ENCODE measurements around the gene CCL8.

The CCL8 gene

DNA sequence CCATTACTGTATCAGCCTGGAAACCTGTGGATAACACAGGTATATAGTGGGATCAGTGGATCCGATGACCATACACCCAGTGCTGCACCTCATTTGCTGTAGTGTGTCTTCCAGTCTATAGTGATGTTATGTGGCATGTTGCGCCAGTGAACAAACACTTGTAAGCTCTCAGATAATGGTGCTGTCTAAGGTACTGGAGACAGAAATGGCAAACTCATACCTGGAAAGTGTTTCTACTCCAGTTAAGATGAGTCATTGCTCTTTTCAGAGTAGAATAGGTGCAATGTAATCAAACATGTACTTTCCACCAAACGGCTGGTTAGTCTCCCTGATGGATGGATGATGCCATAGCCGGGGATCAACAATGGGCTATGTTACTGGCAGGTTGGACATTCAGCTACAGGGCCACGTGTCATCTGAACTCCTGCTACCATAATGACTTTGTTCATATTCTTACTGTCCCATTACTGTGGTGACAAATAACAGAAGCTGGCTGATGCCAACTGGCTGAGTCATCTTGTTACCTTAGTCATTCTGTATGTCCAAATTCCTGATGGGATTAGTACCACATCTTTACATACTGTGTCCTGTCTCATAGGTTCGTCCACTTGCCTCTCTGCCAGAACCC lies 27.4 kb upstream of the CCL8 start:
- no peaks in the 10 kb centered on the region for H3K36me3 ChIP-seq (ENCODE audit: insufficient read depth, low read length)

DNA sequence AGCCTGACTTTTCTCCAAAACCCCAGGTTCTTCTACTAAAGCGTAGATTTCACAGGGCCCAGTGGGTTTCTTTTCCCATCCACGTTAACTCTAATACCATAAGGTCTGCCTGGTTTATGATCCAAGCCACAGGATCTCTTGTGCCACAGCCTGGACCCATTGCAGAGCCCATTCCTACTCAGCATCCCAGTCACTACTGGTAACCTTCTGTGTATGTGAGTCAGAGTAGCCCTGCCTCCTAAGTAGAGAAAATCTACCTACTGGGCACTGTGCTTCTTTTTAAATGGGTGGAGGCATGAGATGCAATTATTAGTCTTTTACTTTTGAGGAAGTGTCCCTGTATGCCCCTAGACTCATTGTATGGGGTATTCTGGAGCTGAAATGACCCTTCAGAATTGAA lies 20.2 kb upstream of the CCL8 start:
- Histone ChIP-seq H4K20me1 (ENCODE audit: insufficient read depth, low read length) (no peaks in the 10 kb centered on the region), H3K36me3 (ENCODE audit: insufficient read depth, low read length) (no peaks in the 10 kb centered on the region), H3K27me3 (ENCODE audit: insufficient read depth, low read length, poor library complexity) (no peaks in the 10 kb centered on the region), H3K79me2 (ENCODE audit: insufficient read depth, low read length) (no peaks in the 10 kb centered on the region), H3K4me1 (ENCODE audit: insufficient read depth, low read length) (no peaks in the 10 kb centered on the region), H3K27ac (ENCODE audit: low read length) (no peak overlapping the region), H2AFZ (ENCODE audit: low read depth, low read length) (no peak overlapping the region), H3K4me2 (ENCODE audit: insufficient read depth, low read length) (no peak overlapping the region), H3K4me3 (ENCODE audit: low read depth in 1 of 2, low read length in 2 of 2) (no peak overlapping the region), H3K9ac (ENCODE audit: low read depth, low read length) (no peak overlapping the region), H3K9me3 (ENCODE audit: insufficient read depth, low read length, severe bottlenecking) (no peaks in the 10 kb centered on the region)
- TF ChIP-seq, protein P1, sequence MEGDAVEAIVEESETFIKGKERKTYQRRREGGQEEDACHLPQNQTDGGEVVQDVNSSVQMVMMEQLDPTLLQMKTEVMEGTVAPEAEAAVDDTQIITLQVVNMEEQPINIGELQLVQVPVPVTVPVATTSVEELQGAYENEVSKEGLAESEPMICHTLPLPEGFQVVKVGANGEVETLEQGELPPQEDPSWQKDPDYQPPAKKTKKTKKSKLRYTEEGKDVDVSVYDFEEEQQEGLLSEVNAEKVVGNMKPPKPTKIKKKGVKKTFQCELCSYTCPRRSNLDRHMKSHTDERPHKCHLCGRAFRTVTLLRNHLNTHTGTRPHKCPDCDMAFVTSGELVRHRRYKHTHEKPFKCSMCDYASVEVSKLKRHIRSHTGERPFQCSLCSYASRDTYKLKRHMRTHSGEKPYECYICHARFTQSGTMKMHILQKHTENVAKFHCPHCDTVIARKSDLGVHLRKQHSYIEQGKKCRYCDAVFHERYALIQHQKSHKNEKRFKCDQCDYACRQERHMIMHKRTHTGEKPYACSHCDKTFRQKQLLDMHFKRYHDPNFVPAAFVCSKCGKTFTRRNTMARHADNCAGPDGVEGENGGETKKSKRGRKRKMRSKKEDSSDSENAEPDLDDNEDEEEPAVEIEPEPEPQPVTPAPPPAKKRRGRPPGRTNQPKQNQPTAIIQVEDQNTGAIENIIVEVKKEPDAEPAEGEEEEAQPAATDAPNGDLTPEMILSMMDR (IDR thresholded peaks at IDR 0.05; ENCODE audit: borderline replicate concordance, extremely low read depth, low read length, poor library complexity, severe bottlenecking) = no peak
- TF ChIP-seq EZH2 (IDR thresholded peaks at IDR 0.05; ENCODE audit: borderline replicate concordance, low read depth, low read length, severe bottlenecking) = no peak
- DNase-seq (no peak), ATAC-seq (ENCODE audit: insufficient read depth, low read depth) (no peak)

More for the DNA sequence above, 27.4 kb upstream of the CCL8 start:
- Histone ChIP-seq H3K27ac (ENCODE audit: low read length) (no peak overlapping the region), H3K4me3 (ENCODE audit: low read depth in 1 of 2, low read length in 2 of 2) (no peak overlapping the region), H3K79me2 (ENCODE audit: insufficient read depth, low read length) (no peaks in the 10 kb centered on the region), H3K4me2 (ENCODE audit: insufficient read depth, low read length) (no peak overlapping the region), H3K27me3 (ENCODE audit: insufficient read depth, low read length, poor library complexity) (peaks cover 2% of the 10 kb centered on the region), H4K20me1 (ENCODE audit: insufficient read depth, low read length) (no peaks in the 10 kb centered on the region), H3K4me1 (ENCODE audit: insufficient read depth, low read length) (no peaks in the 10 kb centered on the region), H3K9me3 (ENCODE audit: insufficient read depth, low read length, severe bottlenecking) (no peaks in the 10 kb centered on the region), H3K9ac (ENCODE audit: low read depth, low read length) (no peak overlapping the region), H2AFZ (ENCODE audit: low read depth, low read length) (no peak overlapping the region)
- no peak for ATAC-seq (ENCODE audit: insufficient read depth, low read depth)
- DNase-seq = no peak
- TF ChIP-seq, protein P1 (IDR thresholded peaks at IDR 0.05; ENCODE audit: borderline replicate concordance, extremely low read depth, low read length, poor library complexity, severe bottlenecking) = no peak
- TF ChIP-seq EZH2 (IDR thresholded peaks at IDR 0.05; ENCODE audit: borderline replicate concordance, low read depth, low read length, severe bottlenecking) = no peak

DNA sequence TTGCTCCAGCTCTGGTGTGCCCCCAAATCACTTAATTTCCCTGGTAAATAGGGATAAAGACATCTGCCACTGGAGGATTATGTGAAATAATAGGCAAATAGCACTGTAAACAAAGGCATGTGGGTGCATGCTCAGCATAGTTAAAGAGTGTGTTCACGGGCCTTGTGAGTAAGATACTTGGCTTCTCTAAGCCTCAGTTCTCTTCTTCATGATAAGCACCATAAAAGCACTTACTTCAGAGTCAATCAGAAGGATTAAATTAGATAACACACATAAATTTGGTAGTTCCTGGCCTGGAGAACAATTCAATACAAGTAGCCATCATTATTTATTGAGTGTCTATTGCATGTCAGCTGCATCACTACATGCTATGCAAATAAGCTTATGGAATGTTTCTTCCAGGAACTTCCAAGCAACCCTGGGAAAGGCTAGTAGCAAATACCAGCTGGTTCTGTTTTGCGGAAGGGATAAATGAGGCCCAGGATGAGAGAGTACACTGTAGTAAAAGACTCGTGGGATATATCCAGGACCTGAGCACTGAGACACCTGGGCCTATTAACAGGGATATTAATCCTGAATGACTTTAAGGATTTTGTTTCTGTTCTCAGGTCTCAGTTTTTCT lies 19.2 kb upstream of the CCL8 start:
- no peaks in the 10 kb centered on the region for H3K9me3 ChIP-seq (ENCODE audit: insufficient read depth, low read length, severe bottlenecking)
- H3K9ac ChIP-seq (ENCODE audit: low read depth, low read length) = no peak overlapping the region
- no peak overlapping the region for H3K4me2 ChIP-seq (ENCODE audit: insufficient read depth, low read length)
- no peaks in the 10 kb centered on the region for H4K20me1 ChIP-seq (ENCODE audit: insufficient read depth, low read length)
- ATAC-seq (ENCODE audit: insufficient read depth, low read depth) = no peak
- no peak overlapping the region for H3K4me3 ChIP-seq (ENCODE audit: low read depth in 1 of 2, low read length in 2 of 2)
- no peak for DNase-seq
- TF ChIP-seq, protein P1 (IDR thresholded peaks at IDR 0.05; ENCODE audit: borderline replicate concordance, extremely low read depth, low read length, poor library complexity, severe bottlenecking) = no peak
- no peak for TF ChIP-seq EZH2 (IDR thresholded peaks at IDR 0.05; ENCODE audit: borderline replicate concordance, low read depth, low read length, severe bottlenecking)
- no peaks in the 10 kb centered on the region for H3K27me3 ChIP-seq (ENCODE audit: insufficient read depth, low read length, poor library complexity)
- no peak overlapping the region for H2AFZ ChIP-seq (ENCODE audit: low read depth, low read length)
- no peaks in the 10 kb centered on the region for H3K4me1 ChIP-seq (ENCODE audit: insufficient read depth, low read length)
- no peaks in the 10 kb centered on the region for H3K79me2 ChIP-seq (ENCODE audit: insufficient read depth, low read length)
- no peaks in the 10 kb centered on the region for H3K36me3 ChIP-seq (ENCODE audit: insufficient read depth, low read length)
- H3K27ac ChIP-seq (ENCODE audit: low read length) = no peak overlapping the region

Measured in DND-41 (cell line).